Body of pancreas (tissue), 4 donors: ENCODE measurements around the gene ALG6.

Experiments
- POLR2A ChIP-seq, 3 donors: fragments of 450-650 bp; IDR thresholded peaks; one replicate each; pipeline ENCODE4 v1.6.1; 2016; ENCODE audit warnings: antibody characterized with exemption in 3 of 3, mild to moderate bottlenecking in 2 of 3
- TF ChIP-seq, protein P1 (sequence below), 7 experiments: fragments of 450-650 bp in 4 of 7; fragments of 200-600 bp in 3 of 7; sonication (generic) in 3 of 7; IDR thresholded peaks; one replicate each; pipeline ENCODE4 v1.5.1; 2016 to 2019; ENCODE audit warnings: antibody characterized with exemption in 7 of 7

DNA sequence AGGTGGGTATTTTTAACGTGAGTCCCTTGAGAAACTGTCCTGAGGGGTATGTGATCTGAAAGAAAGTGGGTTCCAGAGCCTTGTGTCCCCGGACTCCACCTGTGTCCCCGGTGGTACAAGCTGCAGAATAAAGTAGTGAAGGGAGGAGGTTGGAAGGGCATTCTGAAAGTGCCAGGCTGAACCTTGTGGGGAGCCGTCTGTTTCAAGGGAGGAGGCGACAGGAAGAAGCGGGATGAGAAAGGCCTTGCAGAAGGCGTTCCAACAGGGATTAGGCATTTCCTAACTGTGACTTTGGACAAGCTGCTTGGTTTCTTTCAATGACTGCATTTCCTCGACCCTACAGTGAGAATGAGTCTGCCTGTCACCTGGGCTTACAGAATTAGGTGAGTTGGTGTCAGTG, 39.3 kb upstream of the ALG6 start:
- TF ChIP-seq, protein P1, sequence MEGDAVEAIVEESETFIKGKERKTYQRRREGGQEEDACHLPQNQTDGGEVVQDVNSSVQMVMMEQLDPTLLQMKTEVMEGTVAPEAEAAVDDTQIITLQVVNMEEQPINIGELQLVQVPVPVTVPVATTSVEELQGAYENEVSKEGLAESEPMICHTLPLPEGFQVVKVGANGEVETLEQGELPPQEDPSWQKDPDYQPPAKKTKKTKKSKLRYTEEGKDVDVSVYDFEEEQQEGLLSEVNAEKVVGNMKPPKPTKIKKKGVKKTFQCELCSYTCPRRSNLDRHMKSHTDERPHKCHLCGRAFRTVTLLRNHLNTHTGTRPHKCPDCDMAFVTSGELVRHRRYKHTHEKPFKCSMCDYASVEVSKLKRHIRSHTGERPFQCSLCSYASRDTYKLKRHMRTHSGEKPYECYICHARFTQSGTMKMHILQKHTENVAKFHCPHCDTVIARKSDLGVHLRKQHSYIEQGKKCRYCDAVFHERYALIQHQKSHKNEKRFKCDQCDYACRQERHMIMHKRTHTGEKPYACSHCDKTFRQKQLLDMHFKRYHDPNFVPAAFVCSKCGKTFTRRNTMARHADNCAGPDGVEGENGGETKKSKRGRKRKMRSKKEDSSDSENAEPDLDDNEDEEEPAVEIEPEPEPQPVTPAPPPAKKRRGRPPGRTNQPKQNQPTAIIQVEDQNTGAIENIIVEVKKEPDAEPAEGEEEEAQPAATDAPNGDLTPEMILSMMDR (IDR thresholded peaks at IDR 0.05): no peak
- TF ChIP-seq POLR2A (IDR thresholded peaks at IDR 0.05): no peak
